ENCODE data around the gene FKTN.

Gene FKTN

DNA sequence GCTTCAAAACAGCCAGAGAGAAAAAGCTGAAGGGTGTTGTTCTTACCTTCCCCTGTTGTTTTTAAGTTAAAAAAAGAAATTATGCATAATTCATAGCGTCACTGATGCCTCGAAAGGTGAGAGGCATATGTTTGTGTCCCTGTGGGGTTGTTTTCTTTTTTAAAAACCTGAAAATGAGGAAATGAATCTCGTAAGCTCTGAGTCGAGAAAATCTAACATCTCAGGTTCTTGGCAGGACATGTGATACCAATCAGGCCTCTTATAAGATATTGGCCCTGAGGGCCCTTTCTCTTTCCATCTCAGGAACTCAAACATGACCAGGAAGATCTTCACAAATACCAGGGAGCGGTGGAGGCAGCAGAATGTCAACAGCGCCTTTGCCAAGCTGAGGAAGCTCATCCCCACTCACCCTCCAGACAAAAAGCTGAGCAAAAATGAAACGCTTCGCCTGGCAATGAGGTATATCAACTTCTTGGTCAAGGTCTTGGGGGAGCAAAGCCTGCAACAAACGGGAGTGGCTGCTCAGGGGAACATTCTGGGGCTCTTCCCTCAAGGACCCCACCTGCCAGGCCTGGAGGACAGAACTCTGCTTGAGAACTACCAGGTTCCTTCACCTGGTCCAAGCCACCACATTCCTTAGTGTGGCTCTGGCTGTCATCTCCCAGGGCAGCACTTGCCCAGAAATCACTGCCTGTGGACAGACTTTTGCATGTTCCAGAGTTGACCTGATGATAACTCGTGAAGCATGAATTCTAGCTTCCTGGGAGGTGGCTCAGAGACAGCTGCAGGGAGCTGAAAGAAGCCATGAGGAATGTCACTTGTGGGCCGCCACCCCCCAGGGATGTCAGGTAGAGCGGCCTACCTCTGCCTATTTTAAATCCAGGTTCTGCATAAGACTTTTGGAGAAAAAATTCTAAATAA, 104.5 kb downstream of the FKTN start, which contains the start of gene TAL2:
TAL2 (plus strand) TSS at position 274 of the 921 bp plus-strand sequence; CDS start at position 314, 40 bp downstream.
- no peak within 1 kb of the TSS for H3K27ac ChIP-seq
- no peaks in the 10 kb centered on the region for H3K27me3 ChIP-seq (replicated peaks)
- H3K36me3 ChIP-seq (replicated peaks), result no peaks in the 10 kb centered on the region
- in situ Hi-C loops (cut with HindIII; ENCODE audit: low pct_ligation_motif_present, low sequenced_read_pairs), result no loop called here
- no peak for TF ChIP-seq CTCF (IDR thresholded peaks at IDR 0.05; ENCODE audit: low read depth, low read length, missing control alignments)
- no peak within 1 kb of the TSS for H3K4me3 ChIP-seq (ENCODE audit: low read depth, low read length)
- no peak for DNase-seq

DNA sequence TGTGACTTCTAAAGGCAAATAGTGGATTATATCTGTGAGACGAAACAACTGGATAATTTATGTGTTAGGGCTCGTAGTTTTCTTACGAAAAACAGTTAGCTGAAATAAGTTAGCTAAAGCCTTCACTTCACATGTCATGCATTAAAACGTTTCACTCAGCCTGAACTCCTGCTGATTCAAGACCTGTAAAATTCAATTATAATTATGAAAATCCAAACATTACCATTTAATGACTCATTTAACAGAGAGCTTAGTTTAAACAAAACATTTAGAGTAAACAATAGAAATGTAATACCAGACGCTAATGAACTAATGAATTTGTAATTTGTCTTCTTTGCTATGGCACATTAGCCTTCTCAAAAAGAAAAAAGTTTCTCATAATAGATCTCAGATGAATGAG, 106.0 kb downstream of the FKTN start:
- H3K4me3 ChIP-seq (ENCODE audit: low read depth, low read length), result no peak overlapping the region
- DNase-seq, result no peak
- TF ChIP-seq CTCF (IDR thresholded peaks at IDR 0.05; ENCODE audit: low read depth, low read length, missing control alignments), result no peak

DNA sequence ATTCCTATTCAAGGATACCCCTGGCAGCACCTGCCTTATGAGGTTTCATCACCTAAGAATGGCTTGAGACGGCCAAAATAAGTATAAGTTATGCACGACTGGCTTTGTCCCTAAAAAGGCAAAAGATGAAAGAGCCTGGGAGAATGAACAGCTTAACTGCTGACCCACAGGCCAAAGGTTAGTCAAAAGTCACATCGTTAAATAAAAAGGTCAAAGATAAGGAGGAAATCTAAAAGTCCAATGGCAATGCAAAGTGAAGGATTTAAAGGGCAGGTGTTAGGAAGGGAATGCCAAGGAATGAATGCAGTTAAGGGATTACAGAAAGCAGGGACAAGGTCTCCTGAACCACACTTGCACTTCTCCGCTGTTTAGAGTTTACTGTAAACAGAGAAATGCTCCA, 109.9 kb downstream of the FKTN start:
- Histone ChIP-seq H3K27ac (no peak overlapping the region), H3K27me3 (replicated peaks) (no peaks in the 10 kb centered on the region), H3K4me3 (ENCODE audit: low read depth, low read length) (no peak overlapping the region), H3K36me3 (replicated peaks) (no peaks in the 10 kb centered on the region)
- in situ Hi-C loops (cut with HindIII; ENCODE audit: low pct_ligation_motif_present, low sequenced_read_pairs), result no loop called here
- TF ChIP-seq CTCF (IDR thresholded peaks at IDR 0.05; ENCODE audit: low read depth, low read length, missing control alignments), result no peak
- DNase-seq, result no peak

More for the DNA sequence above, 106.0 kb downstream of the FKTN start:
- no peaks in the 10 kb centered on the region for H3K27me3 ChIP-seq (replicated peaks)
- H3K36me3 ChIP-seq (replicated peaks), result no peaks in the 10 kb centered on the region
- no peak overlapping the region for H3K27ac ChIP-seq
- in situ Hi-C loops (cut with HindIII; ENCODE audit: low pct_ligation_motif_present, low sequenced_read_pairs), result no loop called here

- no peak for TF ChIP-seq CTCF (IDR thresholded peaks at IDR 0.05; ENCODE audit: low read depth, low read length, missing control alignments)
- in situ Hi-C loops (cut with HindIII; ENCODE audit: low pct_ligation_motif_present, low sequenced_read_pairs), result no loop called here
These were observed 112.4 kb downstream of the FKTN start for GRCh38 chr9:105670315-105670714.

GRCh38 chr9:105670775-105671174, 112.8 kb downstream of the FKTN start:
- no peak for TF ChIP-seq CTCF (IDR thresholded peaks at IDR 0.05; ENCODE audit: low read depth, low read length, missing control alignments)
- in situ Hi-C loops (cut with HindIII; ENCODE audit: low pct_ligation_motif_present, low sequenced_read_pairs), result no loop called here
- Histone ChIP-seq H3K27ac (no peak overlapping the region), H3K27me3 (replicated peaks) (no peaks in the 10 kb centered on the region), H3K4me3 (ENCODE audit: low read depth, low read length) (no peak overlapping the region), H3K36me3 (replicated peaks) (no peaks in the 10 kb centered on the region)
- DNase-seq, result no peak

More at GRCh38 chr9:105670315-105670714, 112.4 kb downstream of the FKTN start:
- H3K4me3 ChIP-seq (ENCODE audit: low read depth, low read length), result no peak overlapping the region
- DNase-seq, result no peak
- H3K27ac ChIP-seq, result no peak overlapping the region
- H3K27me3 ChIP-seq (replicated peaks), result no peaks in the 10 kb centered on the region
- no peaks in the 10 kb centered on the region for H3K36me3 ChIP-seq (replicated peaks)
